ENCODE measurements around the gene AGBL2. TPM values are rescaled to one million over a fixed set of nuclear protein-coding genes. Genes with fewer than 3 reads are reported as not detected.

Gene AGBL2
- total and polyA plus RNA-seq, 11 donors, result 0.03 to 1.4 (median 0.37) TPM; not detected in 6

GRCh38 chr11:47705721-47706120 is 9.4 kb downstream of the AGBL2 start:
- WGBS, 4 donors, result 48 to 75% (median 57%) methylated on average over 1 of the region's 1 CpG
- Histone ChIP-seq H3K27ac (no peak overlapping the region), H3K27me3 (no peaks in the 10 kb centered on the region), H3K4me3 (no peak overlapping the region), H3K9me3 (peaks cover 0 to 4% (median 0%) of the 10 kb centered on the region in 12 donors), H3K4me1 (no peaks in the 10 kb centered on the region), H3K36me3 (no peaks in the 10 kb centered on the region)
- DNase-seq (no peak), ATAC-seq (no peak)
- no peak for TF ChIP-seq POLR2A (IDR thresholded peaks at IDR 0.05)
- no peak for TF ChIP-seq CTCF (IDR thresholded peaks at IDR 0.05)
- intact Hi-C loops (cut with DNase I), result no loop called here

- WGBS, 4 donors, result 29 to 41% (median 35%) methylated on average over 2 of the region's 2 CpGs
- intact Hi-C loops (cut with DNase I), result no loop called here
- Histone ChIP-seq H3K9me3 (no peaks in the 10 kb centered on the region), H3K4me3 (no peak overlapping the region), H3K27ac (no peak overlapping the region), H3K27me3 (no peaks in the 10 kb centered on the region), H3K36me3 (no peaks in the 10 kb centered on the region), H3K4me1 (no peaks in the 10 kb centered on the region)
- no peak for DNase-seq
- no peak for TF ChIP-seq CTCF (IDR thresholded peaks at IDR 0.05)
- TF ChIP-seq POLR2A (IDR thresholded peaks at IDR 0.05), result no peak
- no peak for ATAC-seq
These were observed 23.2 kb downstream of the AGBL2 start for GRCh38 chr11:47691979-47692378.

- Histone ChIP-seq H3K27me3 (no peaks in the 10 kb centered on the region), H3K27ac (no peak overlapping the region), H3K9me3 (no peaks in the 10 kb centered on the region), H3K4me3 (no peak overlapping the region), H3K4me1 (no peaks in the 10 kb centered on the region), H3K36me3 (no peaks in the 10 kb centered on the region)
- no peak for TF ChIP-seq POLR2A (IDR thresholded peaks at IDR 0.05)
- TF ChIP-seq CTCF (IDR thresholded peaks at IDR 0.05), result no peak
- DNase-seq, result no peak
- no peak for ATAC-seq
- intact Hi-C loops (cut with DNase I), result no loop called here
- WGBS, 4 donors, result 96 to 97% (median 96%) methylated on average over 5 of the region's 5 CpGs
These were observed 25.7 kb downstream of the AGBL2 start for GRCh38 chr11:47689480-47689879.

GRCh38 chr11:47688991-47689390 is 26.2 kb downstream of the AGBL2 start:
- no peaks in the 10 kb centered on the region for H3K4me1 ChIP-seq
- H3K27ac ChIP-seq, result no peak overlapping the region
- no peaks in the 10 kb centered on the region for H3K36me3 ChIP-seq
- no peaks in the 10 kb centered on the region for H3K27me3 ChIP-seq
- intact Hi-C loops (cut with DNase I), result no loop called here
- TF ChIP-seq POLR2A (IDR thresholded peaks at IDR 0.05) (no peak), CTCF (IDR thresholded peaks at IDR 0.05) (no peak)
- no peak overlapping the region for H3K4me3 ChIP-seq
- DNase-seq (no peak), ATAC-seq (no peak)
- no peaks in the 10 kb centered on the region for H3K9me3 ChIP-seq
- WGBS, 4 donors, result 93 to 96% (median 94%) methylated on average over 2 of the region's 2 CpGs
